Esophagus muscularis mucosa (tissue), 4 donors: ENCODE measurements around the gene BRAT1.

Experiments used
- EP300 ChIP-seq: sonication (generic); formaldehyde crosslinking; IDR thresholded peaks from one replicate; pipeline ENCODE4 v1.6.1; 2017; ENCODE audit warnings: antibody characterized with exemption
- POLR2A ChIP-seq: fragments of 450-650 bp; IDR thresholded peaks from one replicate; pipeline ENCODE4 v1.6.1; 2017; ENCODE audit warnings: antibody characterized with exemption, moderate library complexity, mild to moderate bottlenecking, low read depth
- POLR2AphosphoS5 ChIP-seq, 2 donors: sonication (generic); formaldehyde crosslinking; IDR thresholded peaks; one replicate each; pipeline ENCODE4 v1.6.1; 2017; ENCODE audit warnings: antibody characterized with exemption in 2 of 2
- TF ChIP-seq, protein P1 (sequence below), 3 experiments: fragments of 200-600 bp in 2 of 3; fragments of 450-650 bp in 1 of 3; sonication (generic) in 2 of 3; IDR thresholded peaks; one replicate each; pipeline ENCODE4 v1.5.1; 2017 to 2019; ENCODE audit warnings: antibody characterized with exemption in 3 of 3, mild to moderate bottlenecking in 2 of 3, moderate library complexity in 1 of 3

- TF ChIP-seq, protein P1, sequence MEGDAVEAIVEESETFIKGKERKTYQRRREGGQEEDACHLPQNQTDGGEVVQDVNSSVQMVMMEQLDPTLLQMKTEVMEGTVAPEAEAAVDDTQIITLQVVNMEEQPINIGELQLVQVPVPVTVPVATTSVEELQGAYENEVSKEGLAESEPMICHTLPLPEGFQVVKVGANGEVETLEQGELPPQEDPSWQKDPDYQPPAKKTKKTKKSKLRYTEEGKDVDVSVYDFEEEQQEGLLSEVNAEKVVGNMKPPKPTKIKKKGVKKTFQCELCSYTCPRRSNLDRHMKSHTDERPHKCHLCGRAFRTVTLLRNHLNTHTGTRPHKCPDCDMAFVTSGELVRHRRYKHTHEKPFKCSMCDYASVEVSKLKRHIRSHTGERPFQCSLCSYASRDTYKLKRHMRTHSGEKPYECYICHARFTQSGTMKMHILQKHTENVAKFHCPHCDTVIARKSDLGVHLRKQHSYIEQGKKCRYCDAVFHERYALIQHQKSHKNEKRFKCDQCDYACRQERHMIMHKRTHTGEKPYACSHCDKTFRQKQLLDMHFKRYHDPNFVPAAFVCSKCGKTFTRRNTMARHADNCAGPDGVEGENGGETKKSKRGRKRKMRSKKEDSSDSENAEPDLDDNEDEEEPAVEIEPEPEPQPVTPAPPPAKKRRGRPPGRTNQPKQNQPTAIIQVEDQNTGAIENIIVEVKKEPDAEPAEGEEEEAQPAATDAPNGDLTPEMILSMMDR (IDR thresholded peaks at IDR 0.05): no peak
- TF ChIP-seq POLR2A (no peak), POLR2AphosphoS5 (IDR thresholded peaks at IDR 0.05) (peak in 1 of 2 donors; percentile 25), EP300 (no peak)
Measured at GRCh38 chr7:2521952-2522591, 33.3 kb downstream of the BRAT1 start.
